ENCODE data around the gene SLC50A1.

Gene SLC50A1

DNA sequence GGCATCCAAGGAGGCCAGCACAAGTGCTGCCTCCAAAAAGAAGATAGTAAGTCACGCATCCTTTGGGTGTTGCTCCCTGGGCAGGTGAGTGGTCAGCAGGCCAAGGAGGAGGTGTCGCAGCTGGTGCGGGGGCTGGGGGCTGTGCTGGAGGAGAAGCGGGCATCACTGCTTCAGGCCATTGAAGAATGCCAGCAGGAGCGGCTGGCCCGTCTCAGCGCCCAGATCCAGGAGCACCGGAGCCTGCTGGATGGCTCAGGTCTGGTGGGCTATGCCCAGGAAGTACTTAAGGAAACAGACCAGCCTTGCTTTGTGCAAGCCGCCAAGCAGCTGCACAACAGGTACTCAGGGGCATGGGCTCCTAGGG lies 42.2 kb downstream of the SLC50A1 start:
- Histone ChIP-seq H3K9me3 (ENCODE audit: severe bottlenecking) (no peaks in the 10 kb centered on the region), H3K27ac (no peak overlapping the region), H3K4me3 (ENCODE audit: low read depth, low read length) (no peak overlapping the region), H3K27me3 (ENCODE audit: insufficient read depth, low read depth, severe bottlenecking) (no peaks in the 10 kb centered on the region), H3K36me3 (peaks cover 30% of the 10 kb centered on the region)
- TF ChIP-seq, protein P1, sequence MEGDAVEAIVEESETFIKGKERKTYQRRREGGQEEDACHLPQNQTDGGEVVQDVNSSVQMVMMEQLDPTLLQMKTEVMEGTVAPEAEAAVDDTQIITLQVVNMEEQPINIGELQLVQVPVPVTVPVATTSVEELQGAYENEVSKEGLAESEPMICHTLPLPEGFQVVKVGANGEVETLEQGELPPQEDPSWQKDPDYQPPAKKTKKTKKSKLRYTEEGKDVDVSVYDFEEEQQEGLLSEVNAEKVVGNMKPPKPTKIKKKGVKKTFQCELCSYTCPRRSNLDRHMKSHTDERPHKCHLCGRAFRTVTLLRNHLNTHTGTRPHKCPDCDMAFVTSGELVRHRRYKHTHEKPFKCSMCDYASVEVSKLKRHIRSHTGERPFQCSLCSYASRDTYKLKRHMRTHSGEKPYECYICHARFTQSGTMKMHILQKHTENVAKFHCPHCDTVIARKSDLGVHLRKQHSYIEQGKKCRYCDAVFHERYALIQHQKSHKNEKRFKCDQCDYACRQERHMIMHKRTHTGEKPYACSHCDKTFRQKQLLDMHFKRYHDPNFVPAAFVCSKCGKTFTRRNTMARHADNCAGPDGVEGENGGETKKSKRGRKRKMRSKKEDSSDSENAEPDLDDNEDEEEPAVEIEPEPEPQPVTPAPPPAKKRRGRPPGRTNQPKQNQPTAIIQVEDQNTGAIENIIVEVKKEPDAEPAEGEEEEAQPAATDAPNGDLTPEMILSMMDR (IDR thresholded peaks at IDR 0.05; ENCODE audit: low read depth, low read length), result no peak
- DNase-seq, result peak; percentile 22

DNA sequence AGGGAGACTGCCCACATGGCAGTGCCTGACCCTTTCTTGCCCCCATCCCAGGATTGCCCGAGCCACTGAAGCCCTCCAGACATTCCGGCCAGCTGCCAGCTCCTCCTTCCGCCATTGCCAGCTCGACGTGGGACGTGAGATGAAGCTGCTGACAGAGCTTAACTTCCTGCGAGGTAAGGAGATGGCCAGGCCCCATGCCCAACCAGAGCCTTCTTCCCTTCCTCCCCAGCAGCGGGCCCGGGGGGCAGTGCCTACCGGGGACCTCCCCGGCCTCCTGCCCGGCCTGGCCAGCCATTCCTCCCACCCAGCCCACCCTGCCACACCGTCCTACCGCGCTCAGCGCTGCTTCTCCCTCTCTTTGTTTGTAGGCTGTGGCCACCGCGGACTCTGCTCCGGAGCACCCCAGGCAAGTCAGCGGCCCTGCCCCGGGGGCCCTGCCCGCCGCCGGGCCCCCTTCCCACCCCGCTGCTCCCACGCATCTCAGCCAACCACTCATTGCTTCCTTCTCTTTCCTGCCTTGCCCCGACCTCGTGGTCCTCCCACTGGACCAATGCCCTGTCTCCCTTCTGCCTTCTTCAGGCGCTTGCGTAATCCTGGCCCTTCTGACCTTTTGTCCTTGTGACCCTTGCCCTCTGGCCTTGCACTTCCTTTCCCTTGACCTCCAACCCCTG lies 42.9 kb downstream of the SLC50A1 start:
- peaks cover 30% of the 10 kb centered on the region for H3K36me3 ChIP-seq
- no peak overlapping the region for H3K4me3 ChIP-seq (ENCODE audit: low read depth, low read length)
- no peaks in the 10 kb centered on the region for H3K27me3 ChIP-seq (ENCODE audit: insufficient read depth, low read depth, severe bottlenecking)
- H3K9me3 ChIP-seq (ENCODE audit: severe bottlenecking), result no peaks in the 10 kb centered on the region
- no peak overlapping the region for H3K27ac ChIP-seq
- TF ChIP-seq, protein P1 (IDR thresholded peaks at IDR 0.05; ENCODE audit: low read depth, low read length), result no peak
- peak; percentile 25 for DNase-seq

DNA sequence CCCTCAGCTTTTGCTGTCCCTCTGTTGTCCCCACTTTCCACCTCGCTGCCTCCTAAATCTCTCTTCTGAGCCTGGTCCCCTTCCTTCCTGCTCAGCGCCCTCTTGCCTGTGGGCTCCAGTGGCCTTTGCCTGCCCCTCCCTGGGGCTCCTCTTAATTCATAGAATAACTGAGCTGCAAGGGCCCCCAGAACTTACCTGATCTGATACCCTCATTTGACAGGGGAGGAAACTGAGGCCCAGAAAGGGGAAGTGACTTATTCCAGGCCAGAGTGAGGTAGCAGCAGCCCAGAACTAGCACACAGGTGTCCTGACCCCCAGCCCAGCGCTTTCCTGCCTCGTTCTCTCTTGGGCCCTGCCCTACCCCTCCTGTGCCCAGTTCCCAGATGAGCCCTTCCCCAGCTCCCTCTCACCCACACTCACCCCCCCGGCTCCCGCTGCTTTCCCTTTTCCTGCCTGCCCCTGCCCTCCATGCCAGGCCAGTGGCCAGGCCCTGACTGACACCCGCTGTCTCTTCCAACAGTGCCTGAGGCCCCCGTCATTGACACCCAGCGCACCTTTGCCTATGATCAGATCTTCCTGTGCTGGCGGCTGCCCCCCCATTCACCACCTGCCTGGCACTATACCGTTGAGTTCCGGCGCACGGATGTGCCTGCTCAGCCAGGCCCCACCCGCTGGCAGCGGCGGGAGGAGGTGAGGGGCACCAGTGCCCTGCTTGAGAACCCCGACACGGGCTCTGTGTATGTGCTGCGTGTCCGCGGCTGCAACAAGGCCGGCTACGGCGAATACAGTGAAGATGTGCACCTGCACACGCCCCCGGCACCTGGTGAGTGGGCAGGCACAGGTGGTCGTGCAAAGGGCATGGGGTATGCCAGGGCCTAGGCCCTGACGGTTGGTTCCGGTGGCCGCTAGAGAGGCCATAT lies 43.7 kb downstream of the SLC50A1 start:
- no peak overlapping the region for H3K4me3 ChIP-seq (ENCODE audit: low read depth, low read length)
- H3K27ac ChIP-seq, result no peak overlapping the region
- no peaks in the 10 kb centered on the region for H3K27me3 ChIP-seq (ENCODE audit: insufficient read depth, low read depth, severe bottlenecking)
- H3K9me3 ChIP-seq (ENCODE audit: severe bottlenecking), result no peaks in the 10 kb centered on the region
- peak; percentile 29 for DNase-seq
- peaks cover 30% of the 10 kb centered on the region for H3K36me3 ChIP-seq
- TF ChIP-seq, protein P1 (IDR thresholded peaks at IDR 0.05; ENCODE audit: low read depth, low read length), result no peak

DNA sequence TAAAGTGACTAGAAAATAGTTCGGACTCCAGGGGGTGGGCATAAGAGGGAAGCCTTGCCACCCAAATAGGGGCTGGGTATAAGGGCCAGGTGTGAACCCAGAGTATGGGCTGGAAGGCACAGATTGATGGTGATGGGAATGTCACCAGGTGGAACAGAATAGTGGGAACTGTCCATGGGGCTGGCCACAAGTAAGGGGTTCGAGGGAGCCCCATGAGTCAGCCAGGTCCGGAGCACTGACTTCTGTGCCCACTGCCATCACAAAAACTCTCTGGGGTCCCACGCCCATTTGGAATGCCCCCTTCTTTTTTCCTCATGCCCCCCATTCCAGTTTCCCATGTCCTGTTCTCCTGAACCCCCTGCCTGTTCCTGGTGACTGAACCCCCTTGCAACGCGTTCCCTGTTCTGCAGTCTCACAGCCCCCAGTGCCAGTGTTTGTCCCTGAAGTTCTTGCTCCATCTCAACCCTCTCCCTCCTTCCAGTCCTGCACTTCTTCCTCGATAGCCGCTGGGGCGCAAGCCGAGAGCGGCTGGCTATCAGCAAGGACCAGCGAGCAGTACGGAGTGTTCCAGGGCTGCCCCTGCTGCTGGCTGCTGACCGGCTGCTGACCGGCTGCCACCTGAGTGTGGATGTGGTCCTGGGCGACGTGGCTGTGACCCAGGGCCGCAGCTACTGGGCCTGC lies 45.9 kb downstream of the SLC50A1 start:
- Histone ChIP-seq H3K9me3 (ENCODE audit: severe bottlenecking) (no peaks in the 10 kb centered on the region), H3K27me3 (ENCODE audit: insufficient read depth, low read depth, severe bottlenecking) (no peaks in the 10 kb centered on the region), H3K4me3 (ENCODE audit: low read depth, low read length) (no peak overlapping the region), H3K27ac (peak overlapping the region; percentile 67), H3K36me3 (peaks cover 30% of the 10 kb centered on the region)
- TF ChIP-seq, protein P1 (IDR thresholded peaks at IDR 0.05; ENCODE audit: low read depth, low read length), result no peak
- DNase-seq, result peak; percentile 11

DNA sequence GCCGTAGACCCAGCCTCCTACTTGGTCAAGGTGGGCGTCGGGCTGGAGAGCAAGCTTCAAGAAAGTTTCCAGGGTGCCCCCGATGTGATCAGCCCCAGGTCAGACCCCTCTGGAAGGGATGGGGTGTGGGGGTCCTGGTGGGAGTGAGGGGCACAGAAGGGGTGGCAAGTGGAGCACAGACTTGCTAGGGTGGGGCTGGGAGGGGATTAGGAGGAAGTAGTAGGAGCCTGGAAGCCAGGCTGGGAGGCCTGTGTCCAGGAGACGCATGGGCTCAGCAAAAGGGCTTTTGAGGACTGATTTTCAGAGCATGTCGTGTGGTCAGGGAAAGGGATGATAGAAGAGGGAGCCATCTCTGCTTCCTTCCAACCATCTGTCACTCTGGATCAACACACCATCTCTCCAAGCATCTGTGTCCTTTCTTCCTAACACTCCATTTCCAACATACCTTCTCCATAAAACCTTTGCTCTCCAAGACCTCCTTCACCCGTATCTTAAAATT lies 46.4 kb downstream of the SLC50A1 start:
- peaks cover 27% of the 10 kb centered on the region for H3K36me3 ChIP-seq
- no peak overlapping the region for H3K4me3 ChIP-seq (ENCODE audit: low read depth, low read length)
- peak; percentile 89 for DNase-seq
- no peaks in the 10 kb centered on the region for H3K9me3 ChIP-seq (ENCODE audit: severe bottlenecking)
- H3K27ac ChIP-seq, result peak overlapping the region; percentile 67
- H3K27me3 ChIP-seq (ENCODE audit: insufficient read depth, low read depth, severe bottlenecking), result no peaks in the 10 kb centered on the region
- TF ChIP-seq, protein P1 (IDR thresholded peaks at IDR 0.05; ENCODE audit: low read depth, low read length), result no peak

All from WERI-Rb-1 (cell line).